Esophagus squamous epithelium (tissue), 4 donors: Measurements from ENCODE around the gene PCSK1.

ENCODE experiments used
- POLR2A ChIP-seq, 4 donors: fragments of 450-650 bp; IDR thresholded peaks; one replicate each; pipeline ENCODE4 v1.6.1; 2017; ENCODE audit warnings: antibody characterized with exemption in 4 of 4, mild to moderate bottlenecking in 4 of 4, moderate library complexity in 3 of 4
- TF ChIP-seq, protein P1 (sequence below), 6 experiments: fragments of 450-650 bp in 4 of 6; fragments of 200-600 bp in 2 of 6; sonication (generic) in 2 of 6; IDR thresholded peaks; one replicate each; pipeline ENCODE4 v1.5.1; 2016 to 2019; ENCODE audit warnings: antibody characterized with exemption in 6 of 6, mild to moderate bottlenecking in 4 of 6, moderate library complexity in 4 of 6

- TF ChIP-seq, protein P1, sequence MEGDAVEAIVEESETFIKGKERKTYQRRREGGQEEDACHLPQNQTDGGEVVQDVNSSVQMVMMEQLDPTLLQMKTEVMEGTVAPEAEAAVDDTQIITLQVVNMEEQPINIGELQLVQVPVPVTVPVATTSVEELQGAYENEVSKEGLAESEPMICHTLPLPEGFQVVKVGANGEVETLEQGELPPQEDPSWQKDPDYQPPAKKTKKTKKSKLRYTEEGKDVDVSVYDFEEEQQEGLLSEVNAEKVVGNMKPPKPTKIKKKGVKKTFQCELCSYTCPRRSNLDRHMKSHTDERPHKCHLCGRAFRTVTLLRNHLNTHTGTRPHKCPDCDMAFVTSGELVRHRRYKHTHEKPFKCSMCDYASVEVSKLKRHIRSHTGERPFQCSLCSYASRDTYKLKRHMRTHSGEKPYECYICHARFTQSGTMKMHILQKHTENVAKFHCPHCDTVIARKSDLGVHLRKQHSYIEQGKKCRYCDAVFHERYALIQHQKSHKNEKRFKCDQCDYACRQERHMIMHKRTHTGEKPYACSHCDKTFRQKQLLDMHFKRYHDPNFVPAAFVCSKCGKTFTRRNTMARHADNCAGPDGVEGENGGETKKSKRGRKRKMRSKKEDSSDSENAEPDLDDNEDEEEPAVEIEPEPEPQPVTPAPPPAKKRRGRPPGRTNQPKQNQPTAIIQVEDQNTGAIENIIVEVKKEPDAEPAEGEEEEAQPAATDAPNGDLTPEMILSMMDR (IDR thresholded peaks at IDR 0.05): no peak
- no peak for TF ChIP-seq POLR2A (IDR thresholded peaks at IDR 0.05)
Measured at GRCh38 chr5:96415897-96416296, 17.2 kb downstream of the PCSK1 start.
